ACHN (cell line): ENCODE data around the gene NSF.
"Not testable (repeated sequence)": the region's sequence is repeated elsewhere in the genome, so short reads cannot be mapped to it uniquely, and the experiment has no call there.

Experiments used
- DNase-seq: peaks from one replicate; pipeline ENCODE4 v3.0.0-alpha.2; 2015
- in situ Hi-C: cut with HindIII; loops from 2 replicates; pipeline ENCODE4 v1.10.0; 2017; ENCODE audit warnings: low sequenced_read_pairs, low pct_ligation_motif_present, low pct_unique_long_range_greater_than_20kb

NSF gene

GRCh38 chr17:46787478-46787877 lies 197.0 kb downstream of the NSF start:
- in situ Hi-C loops, result no loop called here
- DNase-seq, result no peak

- DNase-seq, result no peak
- in situ Hi-C loops, result no loop called here
Measured at GRCh38 chr17:46788300-46788699, 197.8 kb downstream of the NSF start.

- no peak for DNase-seq
- in situ Hi-C loops, result no loop called here
Measured at GRCh38 chr17:46788796-46789195, 198.3 kb downstream of the NSF start.

- DNase-seq, result no peak
- in situ Hi-C loops, result no loop called here
Measured at GRCh38 chr17:46789610-46790009, 199.1 kb downstream of the NSF start.

- no peak for DNase-seq
- in situ Hi-C loops, result no loop called here
Measured at GRCh38 chr17:46790216-46790615, 199.7 kb downstream of the NSF start.

GRCh38 chr17:46791531-46791930 lies 201.1 kb downstream of the NSF start:
- in situ Hi-C loops, result no loop called here

GRCh38 chr17:46792071-46792470 lies 201.6 kb downstream of the NSF start:
- in situ Hi-C loops, result no loop called here
- no peak for DNase-seq

More at GRCh38 chr17:46791531-46791930, 201.1 kb downstream of the NSF start:
- no peak for DNase-seq

GRCh38 chr17:46793023-46793422 lies 202.6 kb downstream of the NSF start:
- in situ Hi-C loops, DNase-seq: not testable (repeated sequence)

- no peak for DNase-seq
- in situ Hi-C loops, result no loop called here
Measured at GRCh38 chr17:46793541-46793940, 203.1 kb downstream of the NSF start.

GRCh38 chr17:46794318-46794717 lies 203.8 kb downstream of the NSF start:
- no peak for DNase-seq
- in situ Hi-C loops, result no loop called here

GRCh38 chr17:46795379-46795952 lies 205.0 kb downstream of the NSF start:
- in situ Hi-C loops, result no loop called here
- no peak for DNase-seq

GRCh38 chr17:46796084-46796483 lies 205.6 kb downstream of the NSF start:
- in situ Hi-C loops, result no loop called here
- DNase-seq, result no peak

- in situ Hi-C loops, result no loop called here
- DNase-seq, result no peak
Measured at GRCh38 chr17:46796524-46796923, 206.1 kb downstream of the NSF start.

- DNase-seq, result no peak
- in situ Hi-C loops, result no loop called here
Measured at GRCh38 chr17:46796956-46797530, 206.6 kb downstream of the NSF start.

- no peak for DNase-seq
- in situ Hi-C loops, result no loop called here
Measured at GRCh38 chr17:46800573-46800972, 210.1 kb downstream of the NSF start.

- in situ Hi-C loops, result no loop called here
- DNase-seq, result no peak
Measured at GRCh38 chr17:46802800-46803199, 212.3 kb downstream of the NSF start.

- no peak for DNase-seq
- in situ Hi-C loops, result no loop called here
Measured at GRCh38 chr17:46803544-46803943, 213.1 kb downstream of the NSF start.

GRCh38 chr17:46805771-46806170 lies 215.3 kb downstream of the NSF start:
- no peak for DNase-seq
- in situ Hi-C loops, result no loop called here
